DLD1 (cell line): Measurements from ENCODE around the gene AAMDC.
"Not testable (repeated sequence)": the region's sequence is repeated elsewhere in the genome, so short reads cannot be mapped to it uniquely, and the experiment has no call there.

Experiments used
- in situ Hi-C: cut with HindIII; loops from 2 replicates; pipeline ENCODE4 v1.10.0; 2017; ENCODE audit warnings: low sequenced_read_pairs

AAMDC gene

GRCh38 chr11:77883775-77884174 is 62.8 kb downstream of the AAMDC start:
- in situ Hi-C loops = no loop called here

DNA sequence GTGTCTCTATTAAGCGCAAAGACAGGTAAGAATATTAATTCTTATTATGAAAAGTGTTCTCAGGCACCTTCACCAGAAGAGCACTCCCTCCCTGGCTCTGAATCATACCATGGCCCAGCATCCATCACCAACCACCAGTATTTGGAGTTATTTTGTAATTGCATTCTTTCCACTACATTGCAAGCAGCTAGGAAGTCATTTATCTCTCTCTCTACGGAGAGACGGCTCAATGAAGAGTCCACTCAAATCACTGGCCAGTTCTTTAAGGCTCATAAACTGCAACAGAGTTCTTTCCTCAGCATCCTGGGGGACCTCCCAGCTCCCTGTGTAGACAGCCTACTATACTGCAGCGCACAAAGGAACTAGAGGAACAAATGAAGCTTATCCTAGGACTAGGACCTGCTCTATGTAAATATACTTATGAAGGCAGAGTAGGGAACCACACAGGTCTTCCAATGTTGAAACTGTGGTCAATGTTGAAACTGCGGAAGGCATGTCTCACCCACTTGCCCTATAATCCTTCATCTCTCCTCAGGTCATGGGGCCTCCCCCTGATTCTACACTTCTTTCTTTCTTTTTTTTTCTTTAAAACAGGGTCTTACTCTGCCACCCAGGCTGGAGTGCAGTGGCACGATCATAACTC is 63.4 kb downstream of the AAMDC start:
- in situ Hi-C loops = no loop called here

DNA sequence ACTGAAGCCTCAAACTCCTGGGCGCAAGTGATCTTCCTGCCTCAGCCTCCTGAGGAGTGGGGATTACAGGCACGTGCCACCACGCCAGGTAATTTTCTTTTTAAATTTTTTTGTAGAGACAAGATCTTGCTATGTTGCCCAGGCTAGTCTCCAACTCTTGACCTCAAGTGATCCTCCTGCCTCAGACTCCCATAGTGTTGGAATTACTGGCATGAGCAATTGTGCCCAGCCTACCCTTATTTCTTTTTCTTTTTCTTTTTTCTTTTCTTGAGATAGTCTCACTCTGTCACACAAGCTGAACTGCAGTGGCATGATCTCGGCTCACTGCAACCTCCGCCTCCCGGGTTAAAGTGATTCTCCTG is 63.9 kb downstream of the AAMDC start:
- in situ Hi-C loops = no loop called here

DNA sequence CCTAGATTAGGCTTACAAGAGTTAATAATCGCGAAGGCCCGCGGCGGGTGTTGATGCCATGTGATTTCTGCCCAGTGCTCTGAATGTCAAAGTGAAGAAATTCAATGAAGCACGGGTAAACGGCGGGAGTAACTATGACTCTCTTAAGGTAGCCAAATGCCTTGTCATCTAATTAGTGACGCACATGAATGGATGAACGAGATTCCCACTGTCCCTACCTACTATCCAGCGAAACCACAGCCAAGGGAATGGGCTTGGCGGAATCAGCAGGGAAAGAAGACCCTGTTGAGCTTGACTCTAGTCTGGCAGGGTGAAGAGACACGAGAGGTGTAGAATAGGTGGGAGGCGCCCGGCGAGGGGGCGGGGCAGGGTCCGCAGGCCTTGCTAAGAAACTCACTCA is 65.5 kb downstream of the AAMDC start:
- in situ Hi-C loops = no loop called here

GRCh38 chr11:77889045-77889444 is 68.1 kb downstream of the AAMDC start:
- in situ Hi-C loops = not testable (repeated sequence)

GRCh38 chr11:77890100-77890614 is 69.2 kb downstream of the AAMDC start:
- in situ Hi-C loops = not testable (repeated sequence)

DNA sequence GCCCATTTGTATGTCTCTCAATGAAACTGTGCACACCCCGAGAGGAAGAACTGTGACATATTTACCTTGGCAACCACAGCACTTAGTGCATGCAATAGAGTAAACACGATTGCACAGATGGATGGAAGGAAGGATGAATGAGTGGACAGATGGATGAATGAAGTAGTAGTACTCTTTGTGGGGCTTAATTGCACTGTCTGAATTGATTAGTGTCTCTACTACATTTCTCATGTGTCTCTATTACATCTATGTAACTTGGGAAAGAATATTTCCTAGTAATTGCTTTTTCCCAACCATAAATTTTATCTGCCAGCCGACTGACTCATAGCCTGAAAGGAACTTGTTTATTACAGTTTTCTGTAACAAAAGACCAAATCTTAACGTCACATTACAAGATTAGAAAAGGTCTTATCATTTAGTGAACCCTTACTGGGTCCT is 69.7 kb downstream of the AAMDC start:
- in situ Hi-C loops = not testable (repeated sequence)

GRCh38 chr11:77891256-77891655 is 70.3 kb downstream of the AAMDC start:
- in situ Hi-C loops = not testable (repeated sequence)

DNA sequence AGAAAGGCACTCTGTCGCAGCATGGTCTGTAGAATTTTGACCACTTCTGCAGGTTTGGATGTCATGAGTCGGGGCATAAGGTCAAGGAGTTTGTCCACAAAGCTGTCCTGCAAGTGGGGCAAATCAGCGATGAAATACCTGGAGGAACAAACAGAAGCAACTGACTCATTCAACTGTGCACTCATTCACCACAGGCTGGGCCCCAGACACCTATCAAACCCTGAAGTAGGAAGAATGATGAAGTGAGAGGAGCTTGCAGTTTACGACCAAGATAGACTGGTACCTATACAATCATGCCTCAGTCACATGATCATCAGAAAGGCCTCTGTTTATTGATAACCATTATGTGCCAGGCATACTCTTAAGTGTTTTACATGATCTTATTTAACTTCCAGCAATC is 70.8 kb downstream of the AAMDC start:
- in situ Hi-C loops = not testable (repeated sequence)

- in situ Hi-C loops = not testable (repeated sequence)
Observed at GRCh38 chr11:77894949-77895348, 74.0 kb downstream of the AAMDC start.

DNA sequence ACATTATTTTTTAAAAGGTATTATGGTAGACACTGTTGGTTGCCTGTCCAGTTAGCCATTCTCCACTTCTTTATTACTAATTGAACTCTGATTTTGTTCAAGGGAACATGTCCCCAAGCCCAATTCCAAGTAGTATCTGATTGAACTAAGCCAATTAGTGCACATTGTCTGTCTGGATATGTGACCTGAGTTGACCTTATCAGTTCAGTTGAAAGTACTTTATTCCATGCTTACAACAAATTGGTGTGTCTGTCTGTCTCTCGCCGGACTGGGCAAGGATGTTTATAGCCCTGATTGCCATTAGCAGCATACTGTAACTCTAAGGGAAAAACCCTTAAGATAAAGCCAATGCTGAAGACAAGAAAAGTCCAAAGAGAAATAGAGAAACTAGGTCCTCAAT is 87.9 kb downstream of the AAMDC start:
- in situ Hi-C loops = no loop called here

DNA sequence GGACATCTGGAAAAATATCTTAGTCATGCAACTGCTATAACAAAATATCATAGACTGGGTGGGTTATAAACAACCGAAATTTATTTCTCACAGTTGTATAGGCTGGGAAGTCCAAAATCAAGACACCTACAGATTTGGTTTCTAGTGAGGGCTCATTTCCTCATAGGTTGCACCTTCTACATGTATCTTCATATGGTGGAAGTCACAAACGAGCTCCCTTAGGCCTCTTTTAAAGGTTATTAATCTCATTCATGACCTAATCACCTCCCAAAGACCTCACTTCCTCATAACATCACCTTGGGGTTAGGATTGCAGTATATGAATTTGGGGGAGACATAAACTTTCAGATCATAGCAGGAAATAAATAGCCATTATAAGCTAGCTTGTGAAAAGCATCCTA is 88.3 kb downstream of the AAMDC start:
- in situ Hi-C loops = no loop called here

- in situ Hi-C loops = not testable (repeated sequence)
Observed at GRCh38 chr11:77910828-77911227, 89.9 kb downstream of the AAMDC start.

- in situ Hi-C loops = not testable (repeated sequence)
Observed at GRCh38 chr11:77913608-77914306, 92.8 kb downstream of the AAMDC start.

GRCh38 chr11:77914307-77914791 is 93.4 kb downstream of the AAMDC start:
- in situ Hi-C loops = not testable (repeated sequence)

GRCh38 chr11:77917713-77918112 is 96.8 kb downstream of the AAMDC start:
- in situ Hi-C loops = not testable (repeated sequence)
